IMR-90 (cell line): Measurements from ENCODE around the gene SLC25A21.

ENCODE experiments used
- BHLHE40 ChIP-seq: fragments of 150-350 bp; IDR thresholded peaks from 2 replicates; pipeline ENCODE4 v1.6.1; 2016; ENCODE audit warnings: mild to moderate bottlenecking, low read depth, low read length
- CEBPB ChIP-seq: IDR thresholded peaks from 2 replicates; pipeline ENCODE4 v1.6.1; 2012; ENCODE audit warnings: low read depth, low read length, improper control_type of control experiment
- CHD1 ChIP-seq: IDR thresholded peaks from 2 replicates; pipeline ENCODE4 v1.6.1; 2012; ENCODE audit warnings: low read depth, low read length, improper control_type of control experiment
- ELK1 ChIP-seq: fragments of 150-350 bp; IDR thresholded peaks from 2 replicates; pipeline ENCODE4 v1.6.1; 2016; ENCODE audit warnings: low read depth, mild to moderate bottlenecking, low read length, moderate library complexity, borderline replicate concordance
- FOS ChIP-seq: fragments of 150-350 bp; IDR thresholded peaks from 2 replicates; pipeline ENCODE4 v1.6.1; 2016; ENCODE audit warnings: low read depth, low read length
- MAFK ChIP-seq: IDR thresholded peaks from 2 replicates; pipeline ENCODE4 v1.6.1; 2012; ENCODE audit warnings: low read depth, low read length, improper control_type of control experiment
- NFE2L2 ChIP-seq: fragments of 150-350 bp; IDR thresholded peaks from 2 replicates; pipeline ENCODE4 v1.6.1; 2016; ENCODE audit warnings: low read depth, mild to moderate bottlenecking, low read length
- POLR2A ChIP-seq: IDR thresholded peaks from 2 replicates; pipeline ENCODE4 v1.6.1; 2012; ENCODE audit warnings: mild to moderate bottlenecking, low read depth, low read length
- RAD21 ChIP-seq: IDR thresholded peaks from 2 replicates; pipeline ENCODE4 v1.6.1; 2012; ENCODE audit warnings: low read length, improper control_type of control experiment
- RFX5 ChIP-seq: IDR thresholded peaks from 2 replicates; pipeline ENCODE4 v1.8.0; 2012; ENCODE audit warnings: low read depth, mild to moderate bottlenecking, low read length, moderate library complexity
- SMC3 ChIP-seq: fragments of 150-350 bp; IDR thresholded peaks from 2 replicates; pipeline ENCODE4 v1.6.1; 2016; ENCODE audit warnings: low read depth, mild to moderate bottlenecking, antibody characterized with exemption, low read length, moderate library complexity
- TF ChIP-seq, protein P1 (sequence below): conservative IDR thresholded peaks from 2 replicates; pipeline ENCODE4 v1.5.1; 2012; ENCODE audit warnings: mild to moderate bottlenecking, low read depth, low read length, improper control_type of control experiment
- TF ChIP-seq, protein P2 (sequence below): fragments of 150-350 bp; IDR thresholded peaks from 2 replicates; pipeline ENCODE4 v1.6.1; 2017; ENCODE audit warnings: mild to moderate bottlenecking, antibody characterized with exemption, low read length, low read depth

DNA sequence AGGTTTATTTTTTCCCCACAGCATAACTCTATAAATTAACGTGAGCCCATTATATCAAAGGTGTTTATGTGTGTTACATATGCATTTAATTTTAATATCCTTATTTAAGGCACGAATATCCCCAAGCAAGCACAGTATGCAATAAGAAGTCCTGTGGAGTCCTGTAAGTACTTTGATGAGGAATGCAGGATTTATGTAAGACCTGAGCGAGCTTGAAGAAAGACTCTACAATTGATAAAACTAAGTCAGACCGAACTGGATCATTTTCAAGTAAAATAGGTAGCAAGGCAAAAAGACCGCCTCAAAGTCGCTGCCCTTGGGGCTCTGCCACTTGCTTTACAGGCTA, 755 bp downstream of the SLC25A21 start:
- TF ChIP-seq, protein P1, sequence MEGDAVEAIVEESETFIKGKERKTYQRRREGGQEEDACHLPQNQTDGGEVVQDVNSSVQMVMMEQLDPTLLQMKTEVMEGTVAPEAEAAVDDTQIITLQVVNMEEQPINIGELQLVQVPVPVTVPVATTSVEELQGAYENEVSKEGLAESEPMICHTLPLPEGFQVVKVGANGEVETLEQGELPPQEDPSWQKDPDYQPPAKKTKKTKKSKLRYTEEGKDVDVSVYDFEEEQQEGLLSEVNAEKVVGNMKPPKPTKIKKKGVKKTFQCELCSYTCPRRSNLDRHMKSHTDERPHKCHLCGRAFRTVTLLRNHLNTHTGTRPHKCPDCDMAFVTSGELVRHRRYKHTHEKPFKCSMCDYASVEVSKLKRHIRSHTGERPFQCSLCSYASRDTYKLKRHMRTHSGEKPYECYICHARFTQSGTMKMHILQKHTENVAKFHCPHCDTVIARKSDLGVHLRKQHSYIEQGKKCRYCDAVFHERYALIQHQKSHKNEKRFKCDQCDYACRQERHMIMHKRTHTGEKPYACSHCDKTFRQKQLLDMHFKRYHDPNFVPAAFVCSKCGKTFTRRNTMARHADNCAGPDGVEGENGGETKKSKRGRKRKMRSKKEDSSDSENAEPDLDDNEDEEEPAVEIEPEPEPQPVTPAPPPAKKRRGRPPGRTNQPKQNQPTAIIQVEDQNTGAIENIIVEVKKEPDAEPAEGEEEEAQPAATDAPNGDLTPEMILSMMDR, result no peak
- TF ChIP-seq ELK1, result no peak
- TF ChIP-seq, protein P2, sequence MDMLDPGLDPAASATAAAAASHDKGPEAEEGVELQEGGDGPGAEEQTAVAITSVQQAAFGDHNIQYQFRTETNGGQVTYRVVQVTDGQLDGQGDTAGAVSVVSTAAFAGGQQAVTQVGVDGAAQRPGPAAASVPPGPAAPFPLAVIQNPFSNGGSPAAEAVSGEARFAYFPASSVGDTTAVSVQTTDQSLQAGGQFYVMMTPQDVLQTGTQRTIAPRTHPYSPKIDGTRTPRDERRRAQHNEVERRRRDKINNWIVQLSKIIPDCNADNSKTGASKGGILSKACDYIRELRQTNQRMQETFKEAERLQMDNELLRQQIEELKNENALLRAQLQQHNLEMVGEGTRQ, result no peak
- no peak for TF ChIP-seq POLR2A
- TF ChIP-seq CEBPB, result no peak
- no peak for TF ChIP-seq RAD21
- TF ChIP-seq NFE2L2, result no peak
- TF ChIP-seq RFX5, result no peak
- no peak for TF ChIP-seq BHLHE40
- TF ChIP-seq CHD1, result no peak
- TF ChIP-seq SMC3, result no peak
- no peak for TF ChIP-seq FOS
- TF ChIP-seq MAFK, result no peak
